ENCODE measurements around the gene KIF24.

DNA sequence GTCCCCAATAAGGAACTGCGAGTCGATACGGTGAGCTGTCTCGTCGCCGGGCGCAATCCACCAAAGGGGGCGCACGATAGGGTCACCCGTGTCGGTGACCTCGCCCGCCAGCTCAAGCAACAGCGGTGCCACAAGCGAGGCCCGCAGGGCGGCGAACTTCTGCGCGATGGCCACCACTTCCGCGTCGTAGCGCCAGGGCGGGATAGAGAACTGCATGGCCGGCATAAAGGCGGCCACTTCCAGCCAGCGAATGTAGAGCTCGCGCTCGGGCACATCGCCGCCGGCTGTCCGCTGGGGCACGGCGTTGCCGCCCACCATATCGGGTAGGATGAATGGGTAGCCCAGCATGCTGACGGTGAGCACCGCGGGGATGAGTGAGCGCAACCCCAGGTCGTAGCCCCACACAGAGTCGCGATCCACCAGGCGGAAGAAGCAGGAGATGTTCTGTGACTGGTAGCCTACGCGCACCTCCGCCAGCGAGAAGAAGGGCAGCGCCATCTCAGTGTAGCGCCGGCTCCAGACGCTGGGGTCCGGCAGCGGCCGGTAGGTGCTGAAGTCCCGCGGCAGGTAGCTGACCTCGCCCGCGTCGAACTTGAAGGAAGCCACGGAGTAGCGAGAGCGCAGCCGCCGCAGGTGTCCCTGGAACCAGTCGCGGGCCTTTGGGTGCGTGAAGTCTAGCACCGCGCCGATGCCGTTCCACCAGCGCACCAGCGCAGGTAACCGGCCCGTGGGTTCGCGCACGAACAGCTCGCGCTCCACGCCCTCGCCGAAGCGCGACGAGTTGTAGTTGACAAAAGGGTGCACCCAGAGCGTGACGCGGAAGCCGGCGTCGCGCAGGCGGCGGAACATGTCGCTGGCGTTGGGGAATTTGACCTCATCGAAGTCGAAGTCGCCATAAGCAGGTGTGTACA is 42.2 kb upstream of the KIF24 start:
- TF ChIP-seq CTCF (IDR thresholded peaks at IDR 0.05) (no peak), EP300 (IDR thresholded peaks at IDR 0.05) (no peak), POLR2A (IDR thresholded peaks at IDR 0.05) (no peak)
